SH-SY5Y (cell line): ENCODE data around the gene SCD5.

Source experiments
- GATA2 ChIP-seq: IDR thresholded peaks from 2 replicates; pipeline ENCODE4 v1.6.1; 2011; ENCODE audit warnings: mild to moderate bottlenecking, low read depth, low read length
- GATA3 ChIP-seq: IDR thresholded peaks from 2 replicates; pipeline ENCODE4 v1.6.1; 2011; ENCODE audit warnings: low read depth, mild to moderate bottlenecking, low read length, moderate library complexity

- TF ChIP-seq GATA2 = no peak
- TF ChIP-seq GATA3 = no peak
These were observed 101.0 kb downstream of the SCD5 start for GRCh38 chr4:82697561-82697960.
